BLaER1 (cell line): ENCODE results near the gene RNF111.

ENCODE experiments used
- H3K27ac ChIP-seq: shearing (Covaris generic); formaldehyde crosslinking; 2 replicates; pipeline ENCODE4 v1.8.1; 2022
- H3K27me3 ChIP-seq: shearing (Covaris generic); formaldehyde crosslinking; 2 replicates; pipeline ENCODE4 v1.8.1; 2022
- H3K36me3 ChIP-seq: shearing (Covaris generic); formaldehyde crosslinking; 2 replicates; pipeline ENCODE4 v1.8.1; 2022
- H3K4me1 ChIP-seq: shearing (Covaris generic); formaldehyde crosslinking; 2 replicates; pipeline ENCODE4 v1.8.1; 2022
- H3K4me2 ChIP-seq: shearing (Covaris generic); formaldehyde crosslinking; 2 replicates; pipeline ENCODE4 v1.8.1; 2022
- H3K4me3 ChIP-seq: shearing (Covaris generic); formaldehyde crosslinking; 2 replicates; pipeline ENCODE4 v1.8.1; 2022
- H3K9ac ChIP-seq: shearing (Covaris generic); formaldehyde crosslinking; 2 replicates; pipeline ENCODE4 v1.8.1; 2022
- H3K9me3 ChIP-seq: shearing (Covaris generic); formaldehyde crosslinking; 2 replicates; pipeline ENCODE4 v1.8.1; 2022
- H4K20me1 ChIP-seq: shearing (Covaris generic); formaldehyde crosslinking; 2 replicates; pipeline ENCODE4 v1.8.1; 2022
- Cebpa-rat ChIP-seq: shearing (Covaris generic); IDR thresholded peaks from 2 replicates; pipeline ENCODE4 v1.8.1; 2022

Gene RNF111

DNA sequence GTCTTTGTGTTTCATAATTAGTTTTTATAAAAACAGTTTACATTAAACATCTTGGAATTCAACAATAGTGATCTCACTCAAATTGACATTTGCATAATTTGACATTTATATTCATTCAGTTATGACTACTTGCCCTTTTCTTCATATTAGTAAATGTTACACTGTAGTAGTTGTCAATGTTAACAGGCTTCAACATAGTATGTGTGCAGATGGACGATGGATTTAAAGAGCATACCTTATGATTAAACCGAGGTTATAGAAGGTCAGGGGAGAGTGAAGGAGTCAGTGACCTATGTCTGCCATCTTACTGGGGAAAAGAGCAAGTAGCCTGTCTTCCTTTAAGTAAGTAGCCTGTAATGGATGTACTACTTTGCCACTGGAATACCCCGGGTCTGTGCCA lies 109.0 kb downstream of the RNF111 start:
- no peak overlapping the region for H3K4me3 ChIP-seq
- H3K9ac ChIP-seq = no peak overlapping the region
- no peaks in the 10 kb centered on the region for H3K27me3 ChIP-seq
- H4K20me1 ChIP-seq = no peaks in the 10 kb centered on the region
- H3K36me3 ChIP-seq = peaks cover 76% of the 10 kb centered on the region
- H3K4me2 ChIP-seq = no peak overlapping the region
- no peaks in the 10 kb centered on the region for H3K9me3 ChIP-seq
- no peak overlapping the region for H3K27ac ChIP-seq
- no peaks in the 10 kb centered on the region for H3K4me1 ChIP-seq
- TF ChIP-seq Cebpa-rat = no peak

DNA sequence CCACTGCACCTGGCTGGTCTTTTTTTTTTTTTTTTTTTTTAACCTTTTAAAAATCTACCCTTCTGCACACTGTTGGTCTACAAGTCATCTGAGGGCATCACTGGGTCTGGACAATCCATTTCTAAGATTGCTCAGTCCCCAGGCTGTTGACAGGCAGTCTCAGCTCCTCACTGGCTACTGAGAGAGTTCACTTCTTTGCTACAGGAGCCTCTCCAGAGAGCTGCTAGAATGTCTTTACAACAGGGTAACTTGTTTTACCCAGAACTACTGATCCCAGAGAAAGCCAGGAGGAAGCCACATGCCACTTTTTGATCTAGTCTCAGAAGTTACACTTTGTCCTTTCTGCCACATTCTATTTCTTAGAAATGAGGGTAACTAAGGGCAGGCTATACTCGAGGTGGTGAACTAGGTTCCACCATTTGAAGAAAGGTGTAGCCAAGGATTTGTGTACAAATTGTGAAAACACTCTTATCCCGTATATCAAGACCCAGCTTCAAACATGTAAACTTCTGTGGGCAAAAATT lies 111.8 kb downstream of the RNF111 start:
- no peak for TF ChIP-seq Cebpa-rat

DNA sequence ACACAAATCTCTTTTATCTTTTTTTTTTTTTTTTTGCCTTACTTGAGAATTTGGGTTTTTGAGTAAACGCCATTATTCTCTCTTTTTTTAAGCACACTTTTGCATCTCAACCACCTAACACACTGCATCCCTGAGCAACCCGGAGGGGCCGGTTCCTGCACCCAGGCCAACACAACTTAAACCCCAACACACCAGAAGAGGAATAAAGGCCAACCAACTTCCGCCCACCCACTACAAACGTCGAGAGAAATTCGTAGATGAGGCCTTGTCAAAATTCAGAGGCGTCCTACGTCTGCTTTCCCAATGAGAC lies 117.1 kb downstream of the RNF111 start:
- H3K4me1 ChIP-seq = peaks cover 25% of the 10 kb centered on the region
- TF ChIP-seq Cebpa-rat = no peak
- H3K9ac ChIP-seq = peak overlapping the region; percentile 92
- peak overlapping the region; percentile 91 for H3K27ac ChIP-seq
- H3K4me3 ChIP-seq = peak overlapping the region; percentile 90
- H3K9me3 ChIP-seq = no peaks in the 10 kb centered on the region
- H3K36me3 ChIP-seq = peaks cover 36% of the 10 kb centered on the region
- peak overlapping the region; percentile 79 for H3K4me2 ChIP-seq
- H3K27me3 ChIP-seq = no peaks in the 10 kb centered on the region
- no peaks in the 10 kb centered on the region for H4K20me1 ChIP-seq

More for the DNA sequence above, 111.8 kb downstream of the RNF111 start:
- Histone ChIP-seq H3K4me1 (peaks cover 2% of the 10 kb centered on the region; the same call in 1 of the 2 replicates), H4K20me1 (no peaks in the 10 kb centered on the region), H3K27me3 (no peaks in the 10 kb centered on the region), H3K9ac (no peak overlapping the region), H3K4me3 (no peak overlapping the region), H3K4me2 (no peak overlapping the region), H3K9me3 (no peaks in the 10 kb centered on the region), H3K27ac (no peak overlapping the region), H3K36me3 (peaks cover 51% of the 10 kb centered on the region)

GRCh38 chr15:59104912-59105732 lies 117.7 kb downstream of the RNF111 start, which contains the start of gene CCNB2:
Gene CCNB2 (plus strand): TSS chr15:59105146. CDS start chr15:59105269, 123 bp downstream.
- peaks cover 25% of the 10 kb centered on the region for H3K4me1 ChIP-seq
- peaks cover 36% of the 10 kb centered on the region for H3K36me3 ChIP-seq
- H4K20me1 ChIP-seq = no peaks in the 10 kb centered on the region; the same call in 1 of the 2 replicates
- H3K27me3 ChIP-seq = no peaks in the 10 kb centered on the region
- no peak for TF ChIP-seq Cebpa-rat
- peak within 1 kb of the TSS; percentile 90 for H3K4me3 ChIP-seq
- H3K4me2 ChIP-seq = peak within 1 kb of the TSS; percentile 79
- peak within 1 kb of the TSS; percentile 92 for H3K9ac ChIP-seq
- peak within 1 kb of the TSS; percentile 91 for H3K27ac ChIP-seq
- H3K9me3 ChIP-seq = no peaks in the 10 kb centered on the region

GRCh38 chr15:59105854-59106253 lies 118.4 kb downstream of the RNF111 start:
- peaks cover under 1% of the 10 kb centered on the region; the same call in 1 of the 2 replicates for H4K20me1 ChIP-seq
- H3K27me3 ChIP-seq = no peaks in the 10 kb centered on the region
- peak overlapping the region; percentile 92 for H3K9ac ChIP-seq
- peak overlapping the region; percentile 91 for H3K27ac ChIP-seq
- no peaks in the 10 kb centered on the region for H3K9me3 ChIP-seq
- H3K4me1 ChIP-seq = peaks cover 25% of the 10 kb centered on the region
- H3K4me3 ChIP-seq = peak overlapping the region; percentile 90
- peaks cover 40% of the 10 kb centered on the region for H3K36me3 ChIP-seq
- TF ChIP-seq Cebpa-rat = no peak
- peak overlapping the region; percentile 79 for H3K4me2 ChIP-seq

GRCh38 chr15:59111251-59111650 lies 123.8 kb downstream of the RNF111 start:
- no peak overlapping the region for H3K9ac ChIP-seq
- no peak overlapping the region for H3K4me3 ChIP-seq
- no peak overlapping the region for H3K27ac ChIP-seq
- H3K36me3 ChIP-seq = peaks cover 94% of the 10 kb centered on the region
- H4K20me1 ChIP-seq = peaks cover 21% of the 10 kb centered on the region; the same call in 1 of the 2 replicates
- no peak for TF ChIP-seq Cebpa-rat
- no peaks in the 10 kb centered on the region for H3K27me3 ChIP-seq
- H3K9me3 ChIP-seq = no peaks in the 10 kb centered on the region
- peaks cover 10% of the 10 kb centered on the region for H3K4me1 ChIP-seq
- H3K4me2 ChIP-seq = no peak overlapping the region

DNA sequence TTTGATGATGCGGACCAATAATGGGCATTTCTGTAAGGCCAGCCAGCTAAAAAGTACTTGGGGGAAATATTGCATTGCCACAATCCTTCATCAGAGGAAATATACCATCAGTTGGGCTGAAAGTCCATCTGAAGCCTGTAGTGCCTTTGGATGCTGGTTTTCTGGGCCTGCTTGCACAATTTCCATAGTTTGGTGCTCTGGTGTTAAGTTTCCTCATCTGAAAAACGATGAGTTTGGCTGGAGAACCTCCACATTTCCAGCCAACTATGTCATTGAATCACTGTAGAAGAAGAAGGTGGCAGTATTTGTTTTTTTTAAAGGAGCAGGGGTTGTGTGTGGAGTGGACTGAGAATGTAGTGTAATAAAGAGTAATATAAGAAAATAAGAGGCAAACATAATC lies 127.6 kb downstream of the RNF111 start:
- Histone ChIP-seq H3K4me2 (no peak overlapping the region), H3K4me1 (no peaks in the 10 kb centered on the region), H3K36me3 (peaks cover 99% of the 10 kb centered on the region), H3K27ac (no peak overlapping the region), H4K20me1 (peaks cover 21% of the 10 kb centered on the region; the same call in 1 of the 2 replicates), H3K9ac (no peak overlapping the region), H3K27me3 (no peaks in the 10 kb centered on the region), H3K9me3 (no peaks in the 10 kb centered on the region), H3K4me3 (no peak overlapping the region)
- TF ChIP-seq Cebpa-rat = no peak

DNA sequence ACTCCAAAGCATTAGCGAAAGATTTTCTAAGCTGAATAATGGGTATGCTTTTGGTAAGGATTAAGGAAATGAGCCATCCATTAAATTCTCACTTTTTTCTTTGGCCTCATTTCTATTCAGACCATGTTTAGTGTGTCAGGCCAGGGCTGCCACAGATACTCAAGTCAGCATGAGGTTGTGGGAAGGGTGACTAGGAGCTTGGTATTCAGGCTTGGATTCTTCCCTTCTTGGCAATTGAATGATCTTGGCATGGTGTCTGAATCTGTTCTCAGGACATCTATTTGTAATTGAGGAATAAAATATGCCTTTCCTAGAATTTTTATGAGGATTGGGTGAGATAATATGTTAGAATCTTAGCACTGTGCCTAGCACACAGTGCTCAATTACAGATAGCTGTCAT lies 128.7 kb downstream of the RNF111 start:
- Histone ChIP-seq H3K4me3 (no peak overlapping the region), H3K9ac (no peak overlapping the region), H3K4me1 (no peaks in the 10 kb centered on the region), H3K9me3 (no peaks in the 10 kb centered on the region), H3K36me3 (peaks cover 99% of the 10 kb centered on the region), H3K4me2 (no peak overlapping the region), H4K20me1 (peaks cover 18% of the 10 kb centered on the region; the same call in 1 of the 2 replicates), H3K27ac (no peak overlapping the region), H3K27me3 (no peaks in the 10 kb centered on the region)
- no peak for TF ChIP-seq Cebpa-rat

- TF ChIP-seq Cebpa-rat = no peak
Measured at GRCh38 chr15:59116771-59117170, 129.3 kb downstream of the RNF111 start.

DNA sequence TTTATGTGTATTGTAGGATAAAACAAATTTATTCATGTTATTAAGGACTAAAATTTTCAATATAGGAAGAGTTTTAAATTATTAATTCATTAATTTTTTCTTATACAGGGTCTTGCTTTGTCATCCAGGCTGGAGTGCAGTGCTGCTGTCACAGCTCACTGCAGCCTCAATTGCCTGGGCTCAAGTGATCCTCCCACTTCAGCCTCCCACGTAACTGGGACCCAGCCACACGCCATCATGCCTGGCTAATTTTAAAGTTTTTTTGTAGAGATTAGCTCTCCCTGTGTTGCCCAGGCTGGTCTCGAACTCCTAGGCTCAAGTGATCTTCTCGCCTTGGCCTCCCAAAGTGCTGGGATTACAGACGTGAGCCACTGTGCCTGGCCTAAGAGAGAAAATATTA lies 132.2 kb downstream of the RNF111 start:
- no peak overlapping the region for H3K9ac ChIP-seq
- no peak overlapping the region for H3K4me2 ChIP-seq
- 0 out of 2 replicates have a peak, but pooled peaks cover under 1% of the 10 kb centered on the region for H3K9me3 ChIP-seq
- 0 out of 2 replicates have a peak, but pooled peaks cover 16% of the 10 kb centered on the region for H4K20me1 ChIP-seq
- no peak overlapping the region for H3K4me3 ChIP-seq
- H3K4me1 ChIP-seq = no peaks in the 10 kb centered on the region
- H3K36me3 ChIP-seq = peaks cover 100% of the 10 kb centered on the region
- no peak overlapping the region for H3K27ac ChIP-seq
- no peak for TF ChIP-seq Cebpa-rat
- no peaks in the 10 kb centered on the region for H3K27me3 ChIP-seq

More at GRCh38 chr15:59116771-59117170, 129.3 kb downstream of the RNF111 start:
- Histone ChIP-seq H3K4me1 (no peaks in the 10 kb centered on the region), H3K36me3 (peaks cover 99% of the 10 kb centered on the region), H3K4me2 (no peak overlapping the region), H3K27me3 (no peaks in the 10 kb centered on the region), H3K4me3 (no peak overlapping the region), H3K27ac (no peak overlapping the region), H3K9me3 (no peaks in the 10 kb centered on the region), H3K9ac (no peak overlapping the region), H4K20me1 (peaks cover 11% of the 10 kb centered on the region; the same call in 1 of the 2 replicates)
